Measurements from ENCODE around the gene NID1. TPM values are rescaled to one million over a fixed set of nuclear protein-coding genes. Genes with fewer than 3 reads are reported as not detected.
A peak's percentile ranks its signal among the peaks of the same experiment; 100 is the strongest.
"Not testable (repeated sequence)": the region's sequence is repeated elsewhere in the genome, so short reads cannot be mapped to it uniquely, and the experiment has no call there.

Gene NID1
- polyA plus RNA-seq, 1 donor = 76.0 TPM

- Histone ChIP-seq H3K36me3 (ENCODE audit: control insufficient read depth, insufficient read depth, low read length) (no peaks in the 10 kb centered on the region), H3K27ac (ENCODE audit: low read length) (no peak overlapping the region), H3K4me1 (ENCODE audit: control insufficient read depth, insufficient read depth, low read length) (no peaks in the 10 kb centered on the region), H3K9me3 (ENCODE audit: control insufficient read depth, low read depth, low read length) (no peaks in the 10 kb centered on the region), H3K4me3 (ENCODE audit: low read length) (no peak overlapping the region), H3K27me3 (ENCODE audit: control insufficient read depth, insufficient read depth, low read length) (no peaks in the 10 kb centered on the region)
- peak; percentile 27 to 32 for DNase-seq
- 0% methylated on average over 1 of the region's 13 CpGs for WGBS (ENCODE audit: insufficient coverage, low lambda C conversion rate)
These were observed 38.8 kb upstream of the NID1 start for GRCh38 chr1:236103646-236104218.

GRCh38 chr1:236103059-236103458 is 38.2 kb upstream of the NID1 start:
- no peak overlapping the region for H3K4me3 ChIP-seq (ENCODE audit: low read length)
- H3K4me1 ChIP-seq (ENCODE audit: control insufficient read depth, insufficient read depth, low read length) = no peaks in the 10 kb centered on the region
- no peaks in the 10 kb centered on the region for H3K9me3 ChIP-seq (ENCODE audit: control insufficient read depth, low read depth, low read length)
- no peaks in the 10 kb centered on the region for H3K27me3 ChIP-seq (ENCODE audit: control insufficient read depth, insufficient read depth, low read length)
- H3K36me3 ChIP-seq (ENCODE audit: control insufficient read depth, insufficient read depth, low read length) = no peaks in the 10 kb centered on the region
- H3K27ac ChIP-seq (ENCODE audit: low read length) = no peak overlapping the region
- WGBS (ENCODE audit: insufficient coverage, low lambda C conversion rate) = no CpG with 5 or more reads among the region's 7 CpGs
- DNase-seq = no peak

GRCh38 chr1:236102611-236103010 is 37.7 kb upstream of the NID1 start:
- H3K27ac ChIP-seq (ENCODE audit: low read length) = no peak overlapping the region
- no CpG with 5 or more reads among the region's 11 CpGs for WGBS (ENCODE audit: insufficient coverage, low lambda C conversion rate)
- no peak overlapping the region for H3K4me3 ChIP-seq (ENCODE audit: low read length)

GRCh38 chr1:236101233-236102200 is 36.6 kb upstream of the NID1 start:
- DNase-seq = no peak
- 100% methylated on average over 1 of the region's 10 CpGs for WGBS (ENCODE audit: insufficient coverage, low lambda C conversion rate)

More at GRCh38 chr1:236102611-236103010, 37.7 kb upstream of the NID1 start:
- H3K36me3 ChIP-seq (ENCODE audit: control insufficient read depth, insufficient read depth, low read length) = no peaks in the 10 kb centered on the region
- no peaks in the 10 kb centered on the region for H3K9me3 ChIP-seq (ENCODE audit: control insufficient read depth, low read depth, low read length)
- H3K27me3 ChIP-seq (ENCODE audit: control insufficient read depth, insufficient read depth, low read length) = no peaks in the 10 kb centered on the region
- no peaks in the 10 kb centered on the region for H3K4me1 ChIP-seq (ENCODE audit: control insufficient read depth, insufficient read depth, low read length)
- no peak for DNase-seq

GRCh38 chr1:236100799-236101198 is 35.9 kb upstream of the NID1 start:
- WGBS (ENCODE audit: insufficient coverage, low lambda C conversion rate) = no CpG with 5 or more reads among the region's 15 CpGs
- no peak overlapping the region for H3K27ac ChIP-seq (ENCODE audit: low read length)
- H3K36me3 ChIP-seq (ENCODE audit: control insufficient read depth, insufficient read depth, low read length) = no peaks in the 10 kb centered on the region
- H3K9me3 ChIP-seq (ENCODE audit: control insufficient read depth, low read depth, low read length) = peaks cover 6% of the 10 kb centered on the region
- H3K4me3 ChIP-seq (ENCODE audit: low read length) = no peak overlapping the region
- DNase-seq = no peak
- no peaks in the 10 kb centered on the region for H3K4me1 ChIP-seq (ENCODE audit: control insufficient read depth, insufficient read depth, low read length)
- H3K27me3 ChIP-seq (ENCODE audit: control insufficient read depth, insufficient read depth, low read length) = no peaks in the 10 kb centered on the region

More at GRCh38 chr1:236101233-236102200, 36.6 kb upstream of the NID1 start:
- no peaks in the 10 kb centered on the region for H3K36me3 ChIP-seq (ENCODE audit: control insufficient read depth, insufficient read depth, low read length)
- no peak overlapping the region for H3K4me3 ChIP-seq (ENCODE audit: low read length)
- H3K9me3 ChIP-seq (ENCODE audit: control insufficient read depth, low read depth, low read length) = peaks cover 4% of the 10 kb centered on the region
- H3K4me1 ChIP-seq (ENCODE audit: control insufficient read depth, insufficient read depth, low read length) = no peaks in the 10 kb centered on the region
- H3K27me3 ChIP-seq (ENCODE audit: control insufficient read depth, insufficient read depth, low read length) = no peaks in the 10 kb centered on the region
- H3K27ac ChIP-seq (ENCODE audit: low read length) = no peak overlapping the region

- no CpG with 5 or more reads among the region's 12 CpGs for WGBS (ENCODE audit: insufficient coverage, low lambda C conversion rate)
- peaks cover 8% of the 10 kb centered on the region for H3K9me3 ChIP-seq (ENCODE audit: control insufficient read depth, low read depth, low read length)
- no peak for DNase-seq
- H3K36me3 ChIP-seq (ENCODE audit: control insufficient read depth, insufficient read depth, low read length) = no peaks in the 10 kb centered on the region
- no peaks in the 10 kb centered on the region for H3K27me3 ChIP-seq (ENCODE audit: control insufficient read depth, insufficient read depth, low read length)
- no peak overlapping the region for H3K4me3 ChIP-seq (ENCODE audit: low read length)
- H3K27ac ChIP-seq (ENCODE audit: low read length) = no peak overlapping the region
- H3K4me1 ChIP-seq (ENCODE audit: control insufficient read depth, insufficient read depth, low read length) = no peaks in the 10 kb centered on the region
These were observed 34.6 kb upstream of the NID1 start for GRCh38 chr1:236099355-236099974.

- Histone ChIP-seq H3K4me3 (ENCODE audit: low read length) (no peak overlapping the region), H3K4me1 (ENCODE audit: control insufficient read depth, insufficient read depth, low read length) (no peaks in the 10 kb centered on the region), H3K27ac (ENCODE audit: low read length) (no peak overlapping the region), H3K27me3 (ENCODE audit: control insufficient read depth, insufficient read depth, low read length) (no peaks in the 10 kb centered on the region), H3K9me3 (ENCODE audit: control insufficient read depth, low read depth, low read length) (peaks cover 8% of the 10 kb centered on the region), H3K36me3 (ENCODE audit: control insufficient read depth, insufficient read depth, low read length) (no peaks in the 10 kb centered on the region)
- no CpG with 5 or more reads among the region's 1 CpG for WGBS (ENCODE audit: insufficient coverage, low lambda C conversion rate)
- DNase-seq = no peak
These were observed 33.4 kb upstream of the NID1 start for GRCh38 chr1:236098267-236098666.

GRCh38 chr1:236096660-236097482 is 32.0 kb upstream of the NID1 start:
- 55% methylated on average over 3 of the region's 15 CpGs for WGBS (ENCODE audit: insufficient coverage, low lambda C conversion rate)
- DNase-seq = peak; percentile 74 to 92
- not testable (repeated sequence) for H3K27me3 ChIP-seq (ENCODE audit: control insufficient read depth, insufficient read depth, low read length); H3K4me1 ChIP-seq (ENCODE audit: control insufficient read depth, insufficient read depth, low read length); H3K9me3 ChIP-seq (ENCODE audit: control insufficient read depth, low read depth, low read length); H3K4me3 ChIP-seq (ENCODE audit: low read length); H3K27ac ChIP-seq (ENCODE audit: low read length); H3K36me3 ChIP-seq (ENCODE audit: control insufficient read depth, insufficient read depth, low read length)

- no peaks in the 10 kb centered on the region for H3K27me3 ChIP-seq (ENCODE audit: control insufficient read depth, insufficient read depth, low read length)
- DNase-seq = no peak
- H3K36me3 ChIP-seq (ENCODE audit: control insufficient read depth, insufficient read depth, low read length) = no peaks in the 10 kb centered on the region
- peaks cover 8% of the 10 kb centered on the region for H3K9me3 ChIP-seq (ENCODE audit: control insufficient read depth, low read depth, low read length)
- no peak overlapping the region for H3K27ac ChIP-seq (ENCODE audit: low read length)
- WGBS (ENCODE audit: insufficient coverage, low lambda C conversion rate) = 80% methylated on average over 1 of the region's 3 CpGs
- H3K4me3 ChIP-seq (ENCODE audit: low read length) = no peak overlapping the region
- no peaks in the 10 kb centered on the region for H3K4me1 ChIP-seq (ENCODE audit: control insufficient read depth, insufficient read depth, low read length)
These were observed 31.0 kb upstream of the NID1 start for GRCh38 chr1:236095705-236096520.

Data from large intestine (tissue), 3 donors.